GDM1 (cell line): ENCODE results near the gene USP37.

Experiments
- DNase-seq: peaks from one replicate; lab custom pipeline; 2025; lab: John Stamatoyannopoulos, UW

The USP37 gene

GRCh38 chr2:218402911-218403411 lies 165.2 kb downstream of the USP37 start:
- DNase-seq = no peak

- no peak for DNase-seq
These were observed 165.7 kb downstream of the USP37 start for GRCh38 chr2:218402491-218402901.

- DNase-seq = no peak
These were observed 166.3 kb downstream of the USP37 start for GRCh38 chr2:218401890-218402289.

GRCh38 chr2:218400930-218401881 lies 166.9 kb downstream of the USP37 start:
- no peak for DNase-seq
